Body of pancreas (tissue), 4 donors: ENCODE measurements around the gene BPIFB2.

ENCODE experiments used
- CTCF ChIP-seq, 7 experiments: fragments of 450-650 bp in 4 of 7; fragments of 200-600 bp in 3 of 7; sonication (generic) in 3 of 7; IDR thresholded peaks; one replicate each; pipeline ENCODE4 v1.5.1; 2016 to 2019; ENCODE audit warnings: antibody characterized with exemption in 7 of 7
- POLR2A ChIP-seq, 3 donors: fragments of 450-650 bp; IDR thresholded peaks; one replicate each; pipeline ENCODE4 v1.6.1; 2016; ENCODE audit warnings: antibody characterized with exemption in 3 of 3, mild to moderate bottlenecking in 2 of 3

- TF ChIP-seq CTCF (IDR thresholded peaks at IDR 0.05) (no peak), POLR2A (IDR thresholded peaks at IDR 0.05) (no peak)
Observed at GRCh38 chr20:32991792-32992641, 15.5 kb upstream of the BPIFB2 start.
